Hair follicle dermal papilla cell (primary cell): ENCODE data around the gene RHOT2. TPM values are rescaled to one million over a fixed set of nuclear protein-coding genes. Genes with fewer than 3 reads are reported as not detected.

Experiments used
- total RNA-seq: library from RNA; depleted of rRNA; stranded (reverse); fragments of >200 nt; gene quantifications from 2 replicates; pipeline ENCODE4 v1.2.3, GENCODE V29; 2012

RHOT2 gene
- 49.2 and 53.2 TPM in 2 replicates for total RNA-seq

GRCh38 chr16:667780-668518, at the start of gene RHOT2:
Gene RHOT2 (plus strand): TSS chr16:668132. CDS start chr16:668200, 68 bp downstream.

GRCh38 chr16:630815-631405, 37.0 kb upstream of the RHOT2 start, which contains the start of gene WFIKKN1:
Gene WFIKKN1 (plus strand): TSS chr16:630985. CDS start chr16:631254, 269 bp downstream.

GRCh38 chr16:636206-637080, 31.5 kb upstream of the RHOT2 start, which contains the start of gene METTL26:
Gene METTL26 (minus strand): TSS chr16:636305. CDS start chr16:636290, 15 bp downstream.

GRCh38 chr16:641326-642188, 26.4 kb upstream of the RHOT2 start, which contains the start of gene MCRIP2:
Gene MCRIP2 (plus strand): TSS chr16:641828. CDS start chr16:641992, 164 bp downstream.

GRCh38 chr16:648781-649589, 18.9 kb upstream of the RHOT2 start, which contains the start of gene WDR90:
Gene WDR90 (plus strand): TSS chr16:649365. CDS start chr16:649417, 52 bp downstream.

DNA sequence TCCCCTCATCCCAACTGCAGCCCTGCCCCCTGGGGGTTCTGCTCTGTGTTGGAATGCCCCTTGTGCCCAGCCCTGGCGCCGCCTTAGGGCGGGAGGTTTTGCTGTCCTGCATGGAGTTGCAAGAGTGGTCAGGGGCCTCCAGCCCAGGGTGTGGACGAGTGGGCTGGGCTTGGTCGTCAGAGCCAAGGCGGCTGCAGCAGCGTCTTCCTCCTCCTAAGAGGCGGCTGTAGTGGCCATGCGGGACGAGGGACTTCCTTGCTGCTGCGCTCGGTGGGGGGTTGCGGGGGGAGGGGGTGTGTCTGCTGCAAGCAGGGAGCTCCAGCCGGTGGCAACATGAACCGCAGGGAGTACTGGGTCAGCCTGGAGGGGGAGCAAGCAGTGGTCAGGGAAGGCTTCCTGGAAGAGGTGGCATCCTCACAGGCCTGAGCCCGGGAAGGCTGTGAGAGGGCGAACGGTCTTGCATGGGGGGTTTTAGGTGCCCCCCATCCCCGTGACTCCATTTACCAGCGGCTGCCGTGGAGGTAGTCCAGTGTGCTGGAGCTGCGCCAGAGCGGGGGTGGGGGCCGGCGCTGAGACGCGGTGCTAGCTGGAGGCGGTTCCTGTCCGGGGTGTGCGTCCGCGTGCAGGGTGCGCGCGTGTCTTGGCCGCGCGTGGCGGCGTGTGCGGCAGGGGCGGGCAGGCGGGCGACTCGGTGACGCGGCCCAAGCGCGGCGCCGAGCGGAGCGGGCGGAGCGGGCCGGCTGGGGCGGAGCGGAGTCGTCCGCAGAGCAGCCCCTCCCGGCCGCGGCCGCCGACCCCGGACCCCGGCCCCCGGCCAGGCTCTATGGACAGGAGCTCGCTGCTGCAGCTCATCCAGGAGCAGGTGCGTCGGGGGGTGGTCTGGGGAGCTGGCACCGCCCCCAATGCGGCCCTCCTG, 7.3 kb downstream of the RHOT2 start, which contains the start of gene RHBDL1:
RHBDL1 (plus strand) TSS at position 704 of the 916 bp plus-strand sequence; CDS start at position 824, 120 bp downstream.

GRCh38 chr16:679814-680624, 12.1 kb downstream of the RHOT2 start, which contains the start of gene STUB1:
Gene STUB1 (plus strand): TSS chr16:680410. CDS start chr16:680526, 116 bp downstream.

GRCh38 chr16:684071-684794, 16.3 kb downstream of the RHOT2 start, which contains the start of gene JMJD8:
Gene JMJD8 (minus strand): TSS chr16:684334. CDS start chr16:684319, 15 bp downstream.

GRCh38 chr16:705431-706188, 37.7 kb downstream of the RHOT2 start, which contains the start of gene FBXL16:
Gene FBXL16 (minus strand): TSS chr16:705801. CDS start chr16:697405, 8,396 bp downstream.

GRCh38 chr16:714558-715476, 46.9 kb downstream of the RHOT2 start, which contains the start of gene METRN:
Gene METRN (plus strand): TSS chr16:715118. CDS start chr16:715290, 172 bp downstream.

DNA sequence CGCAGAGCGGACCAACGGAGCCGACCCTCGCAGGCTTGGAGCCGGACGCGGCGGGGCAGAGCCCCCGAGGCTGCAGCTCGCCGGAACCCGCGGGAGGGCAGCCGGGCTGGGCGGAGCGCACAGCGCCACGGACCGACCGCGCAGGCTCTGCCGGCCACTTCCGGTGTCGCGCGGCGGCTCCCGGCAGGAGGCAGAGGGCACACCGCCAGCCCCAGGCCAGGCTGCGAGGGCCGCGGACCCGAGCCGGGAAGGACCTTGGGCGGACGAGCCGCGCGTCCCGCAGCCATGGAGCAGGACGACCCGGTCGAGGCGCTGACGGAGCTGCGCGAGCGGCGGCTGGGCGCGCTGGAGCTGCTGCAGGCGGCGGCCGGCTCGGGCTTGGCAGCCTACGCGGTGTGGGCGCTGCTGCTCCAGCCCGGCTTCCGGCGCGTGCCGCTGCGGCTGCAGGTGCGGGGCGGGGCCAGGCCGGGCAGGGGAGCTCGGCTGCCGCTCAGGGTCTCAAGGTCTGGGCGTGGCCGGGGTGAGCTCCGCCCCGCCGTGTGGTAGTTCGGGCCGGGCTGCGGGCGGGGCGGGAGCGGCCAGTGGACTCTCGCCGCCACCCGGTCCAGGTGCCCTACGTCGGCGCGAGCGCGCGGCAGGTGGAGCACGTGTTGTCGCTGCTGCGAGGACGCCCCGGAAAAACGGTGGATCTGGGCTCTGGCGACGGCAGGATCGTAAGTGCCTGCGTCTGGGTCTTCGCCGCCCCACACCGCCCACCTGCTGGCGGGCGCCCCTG, 53.2 kb downstream of the RHOT2 start, which contains the start of gene ANTKMT:
ANTKMT (plus strand) TSS at position 157 of the 775 bp plus-strand sequence; CDS start at position 286, 129 bp downstream.

